ENCODE measurements around the gene ADGRG2. TPM values are rescaled to one million over a fixed set of nuclear protein-coding genes. Genes with fewer than 3 reads are reported as not detected.

Gene ADGRG2
- total RNA-seq, 3 donors from 2014 or later (not counting 1 experiment from before 2014, with no cell fraction given): not detected

DNA sequence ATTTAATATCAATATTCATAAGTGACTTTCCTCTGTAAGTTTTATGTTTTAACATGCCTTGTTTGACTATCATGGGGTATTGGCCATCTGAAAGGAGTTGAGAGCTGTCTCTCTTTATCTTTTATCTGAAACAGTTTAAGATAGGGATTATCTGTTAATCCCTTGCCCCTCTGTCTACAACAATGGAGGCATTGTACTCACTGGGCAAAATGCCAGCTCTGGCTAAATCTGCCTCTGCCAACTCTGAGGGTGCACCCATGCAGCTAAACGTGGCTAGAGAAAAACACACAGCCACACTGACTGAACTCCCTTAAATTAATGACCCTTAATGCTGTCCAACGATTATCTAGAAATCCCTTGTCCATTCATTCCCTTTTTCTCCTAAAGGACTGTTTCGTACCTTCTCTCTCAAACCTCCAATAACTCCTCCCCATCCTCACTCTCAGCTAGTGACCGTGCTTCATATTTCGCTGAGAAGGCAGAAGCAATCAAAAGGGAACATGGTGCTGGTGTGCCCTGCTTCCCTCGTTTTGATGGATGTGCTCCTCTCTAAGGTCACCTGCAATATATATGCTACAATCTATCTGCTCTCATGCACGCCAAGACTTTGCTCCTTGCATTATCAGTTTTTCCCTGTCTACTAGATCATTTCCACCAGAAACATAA, 148.6 kb downstream of the ADGRG2 start:
- no peaks in the 10 kb centered on the region for H3K4me1 ChIP-seq (ENCODE audit: control insufficient read depth, insufficient read depth, low read length)
- Mint-ChIP-seq H3K27ac (no peak overlapping the region), H3K36me3 (no peaks in the 10 kb centered on the region), H3K4me3 (no peak overlapping the region), H3K4me1 (peaks cover 6 to 19% of the 10 kb centered on the region in 2 donors), H3K27me3 (ENCODE audit: low read depth in 2 of 2) (no peaks in the 10 kb centered on the region), H3K9me3 (no peaks in the 10 kb centered on the region)
- DNase-seq (no peak), ATAC-seq (no peak)
- no peaks in the 10 kb centered on the region for H3K9me3 ChIP-seq (ENCODE audit: control insufficient read depth, insufficient read depth, low read length)
- no peak overlapping the region for H3K4me3 ChIP-seq (ENCODE audit: low read length)
- no peaks in the 10 kb centered on the region for H3K36me3 ChIP-seq (ENCODE audit: control insufficient read depth, insufficient read depth, low read length)
- 96% methylated on average over 7 of the region's 7 CpGs for WGBS (ENCODE audit: insufficient coverage)
- TF ChIP-seq, protein P1, sequence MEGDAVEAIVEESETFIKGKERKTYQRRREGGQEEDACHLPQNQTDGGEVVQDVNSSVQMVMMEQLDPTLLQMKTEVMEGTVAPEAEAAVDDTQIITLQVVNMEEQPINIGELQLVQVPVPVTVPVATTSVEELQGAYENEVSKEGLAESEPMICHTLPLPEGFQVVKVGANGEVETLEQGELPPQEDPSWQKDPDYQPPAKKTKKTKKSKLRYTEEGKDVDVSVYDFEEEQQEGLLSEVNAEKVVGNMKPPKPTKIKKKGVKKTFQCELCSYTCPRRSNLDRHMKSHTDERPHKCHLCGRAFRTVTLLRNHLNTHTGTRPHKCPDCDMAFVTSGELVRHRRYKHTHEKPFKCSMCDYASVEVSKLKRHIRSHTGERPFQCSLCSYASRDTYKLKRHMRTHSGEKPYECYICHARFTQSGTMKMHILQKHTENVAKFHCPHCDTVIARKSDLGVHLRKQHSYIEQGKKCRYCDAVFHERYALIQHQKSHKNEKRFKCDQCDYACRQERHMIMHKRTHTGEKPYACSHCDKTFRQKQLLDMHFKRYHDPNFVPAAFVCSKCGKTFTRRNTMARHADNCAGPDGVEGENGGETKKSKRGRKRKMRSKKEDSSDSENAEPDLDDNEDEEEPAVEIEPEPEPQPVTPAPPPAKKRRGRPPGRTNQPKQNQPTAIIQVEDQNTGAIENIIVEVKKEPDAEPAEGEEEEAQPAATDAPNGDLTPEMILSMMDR (IDR thresholded peaks at IDR 0.05): no peak
- intact Hi-C loops (cut with micrococcal nuclease): no loop called here
- H3K27me3 ChIP-seq (ENCODE audit: control insufficient read depth, insufficient read depth, low read length): no peaks in the 10 kb centered on the region
- no peak overlapping the region for H3K27ac ChIP-seq (ENCODE audit: low read length)

- H3K4me1 ChIP-seq (ENCODE audit: control insufficient read depth, insufficient read depth, low read length): no peaks in the 10 kb centered on the region
- DNase-seq (no peak), ATAC-seq (no peak)
- Mint-ChIP-seq H3K36me3 (no peaks in the 10 kb centered on the region), H3K27me3 (ENCODE audit: low read depth in 2 of 2) (no peaks in the 10 kb centered on the region), H3K9me3 (no peaks in the 10 kb centered on the region), H3K27ac (no peak overlapping the region), H3K4me3 (no peak overlapping the region), H3K4me1 (peaks cover 6 to 19% of the 10 kb centered on the region in 2 donors)
- TF ChIP-seq, protein P1 (IDR thresholded peaks at IDR 0.05): no peak
- no peaks in the 10 kb centered on the region for H3K9me3 ChIP-seq (ENCODE audit: control insufficient read depth, insufficient read depth, low read length)
- H3K36me3 ChIP-seq (ENCODE audit: control insufficient read depth, insufficient read depth, low read length): no peaks in the 10 kb centered on the region
- H3K4me3 ChIP-seq (ENCODE audit: low read length): no peak overlapping the region
- H3K27ac ChIP-seq (ENCODE audit: low read length): no peak overlapping the region
- no peaks in the 10 kb centered on the region for H3K27me3 ChIP-seq (ENCODE audit: control insufficient read depth, insufficient read depth, low read length)
- intact Hi-C loops (cut with micrococcal nuclease): no loop called here
- WGBS (ENCODE audit: insufficient coverage): no CpG with 5 or more reads among the region's 2 CpGs
These were observed 150.8 kb downstream of the ADGRG2 start for GRCh38 chrX:18971506-18971905.

DNA sequence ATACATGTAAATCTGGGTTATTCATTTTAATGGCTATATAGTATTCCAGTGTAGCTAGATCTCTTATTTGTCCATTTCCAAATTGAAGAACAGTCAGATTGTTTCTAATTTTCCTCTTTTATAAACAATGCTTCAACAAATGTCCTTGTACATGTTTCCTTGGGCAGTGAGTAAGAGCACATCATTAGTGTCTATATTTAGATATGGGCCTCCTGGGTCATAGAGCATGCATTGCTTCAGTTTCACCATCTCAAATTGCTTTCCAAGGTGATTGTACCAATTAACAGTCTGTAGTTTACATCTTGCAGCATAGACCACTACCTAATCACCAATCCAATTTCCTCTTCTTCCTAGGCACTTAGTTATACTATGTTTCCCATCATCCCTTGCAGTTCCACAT, 151.8 kb downstream of the ADGRG2 start:
- H3K9me3 Mint-ChIP-seq: no peaks in the 10 kb centered on the region
- no peaks in the 10 kb centered on the region for H3K36me3 ChIP-seq (ENCODE audit: control insufficient read depth, insufficient read depth, low read length)
- TF ChIP-seq, protein P1 (IDR thresholded peaks at IDR 0.05): no peak
- no peaks in the 10 kb centered on the region for H3K27me3 Mint-ChIP-seq (ENCODE audit: low read depth in 2 of 2)
- intact Hi-C loops (cut with micrococcal nuclease): no loop called here
- no peak overlapping the region for H3K4me3 Mint-ChIP-seq
- H3K27ac Mint-ChIP-seq: no peak overlapping the region
- H3K9me3 ChIP-seq (ENCODE audit: control insufficient read depth, insufficient read depth, low read length): no peaks in the 10 kb centered on the region
- H3K36me3 Mint-ChIP-seq: no peaks in the 10 kb centered on the region
- no peak overlapping the region for H3K4me3 ChIP-seq (ENCODE audit: low read length)
- H3K4me1 ChIP-seq (ENCODE audit: control insufficient read depth, insufficient read depth, low read length): no peaks in the 10 kb centered on the region
- ATAC-seq (no peak), DNase-seq (no peak)
- H3K27me3 ChIP-seq (ENCODE audit: control insufficient read depth, insufficient read depth, low read length): no peaks in the 10 kb centered on the region
- no peak overlapping the region for H3K27ac ChIP-seq (ENCODE audit: low read length)
- H3K4me1 Mint-ChIP-seq: peaks cover 6 to 16% of the 10 kb centered on the region in 2 donors

DNA sequence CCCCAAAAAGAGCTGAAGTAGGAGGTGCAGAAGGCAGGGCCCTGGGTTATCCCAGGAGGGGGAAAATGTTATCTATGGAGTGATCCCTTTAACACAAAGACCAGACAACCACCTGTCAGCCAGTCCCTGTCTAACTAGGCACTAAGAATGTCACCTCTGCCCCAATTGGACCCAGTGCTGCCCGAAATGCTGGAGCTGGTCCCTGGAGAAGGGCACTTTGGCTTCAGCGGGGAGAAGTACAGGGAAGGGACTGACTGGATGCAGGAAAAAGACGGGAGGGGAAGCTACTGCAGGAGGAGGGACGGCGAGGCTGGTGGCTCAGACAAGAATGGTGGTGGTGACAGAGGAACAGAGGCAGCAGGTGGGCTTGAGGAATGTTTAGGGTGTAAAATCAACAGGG, 155.6 kb downstream of the ADGRG2 start:
- intact Hi-C loops (cut with micrococcal nuclease): no loop called here

More for the DNA sequence above, 155.6 kb downstream of the ADGRG2 start:
- Histone ChIP-seq H3K36me3 (ENCODE audit: control insufficient read depth, insufficient read depth, low read length) (no peaks in the 10 kb centered on the region), H3K27ac (ENCODE audit: low read length) (no peak overlapping the region), H3K4me1 (ENCODE audit: control insufficient read depth, insufficient read depth, low read length) (no peaks in the 10 kb centered on the region), H3K9me3 (ENCODE audit: control insufficient read depth, insufficient read depth, low read length) (no peaks in the 10 kb centered on the region), H3K4me3 (ENCODE audit: low read length) (no peak overlapping the region), H3K27me3 (ENCODE audit: control insufficient read depth, insufficient read depth, low read length) (no peaks in the 10 kb centered on the region)
- Mint-ChIP-seq H3K4me3 (no peak overlapping the region), H3K4me1 (peaks cover 12 to 18% of the 10 kb centered on the region in 2 donors), H3K27me3 (ENCODE audit: low read depth in 2 of 2) (no peaks in the 10 kb centered on the region), H3K27ac (no peak overlapping the region), H3K36me3 (no peaks in the 10 kb centered on the region), H3K9me3 (no peaks in the 10 kb centered on the region)
- ATAC-seq: no peak
- DNase-seq: no peak
- WGBS (ENCODE audit: insufficient coverage): over 99% methylated on average over 5 of the region's 5 CpGs
- TF ChIP-seq, protein P1 (IDR thresholded peaks at IDR 0.05): no peak

Measured in natural killer cell (primary cell).